Tongue (tissue), 2 donors: Measurements from ENCODE around the gene CLC. TPM values are rescaled to one million over a fixed set of nuclear protein-coding genes. Genes with fewer than 3 reads are reported as not detected.

Source experiments
- small RNA-seq: library from RNA; depleted of rRNA; stranded (forward); fragments of <200 nt; gene quantifications from one replicate; pipeline ENCODE3, GENCODE V24; 2014; ENCODE audit warnings: low replicate concordance
- total RNA-seq: library from RNA; depleted of rRNA; stranded (reverse); fragments of >200 nt; gene quantifications from one replicate; pipeline ENCODE4 v1.2.3, GENCODE V29; 2014

Gene CLC
- total RNA-seq, 1 donor from 2014 or later = not detected

Small RNA genes within 50 kb of the gene (small RNA-seq; reads per million reads assigned to genes)
- gene RPS29P27 = not detected

Other genes with a start within 250 kb of the CLC start
- gene DLL3, start 239.1 kb downstream of the CLC start, total RNA-seq = not detected
- not detected for gene SELENOV, start 222.9 kb downstream of the CLC start, total RNA-seq
- 5.0 TPM for gene EID2B, start 205.2 kb downstream of the CLC start, total RNA-seq
- gene EID2, start 197.9 kb downstream of the CLC start, total RNA-seq = 15.0 TPM
- not detected for gene LGALS13, start 135.5 kb downstream of the CLC start, total RNA-seq
- not detected for gene LGALS16, start 82.1 kb downstream of the CLC start, total RNA-seq
- not detected for gene LGALS14, start 33.5 kb downstream of the CLC start, total RNA-seq
- not detected for gene LEUTX, start 40.8 kb upstream of the CLC start, total RNA-seq
- gene DYRK1B, start 96.1 kb upstream of the CLC start, total RNA-seq = 45.6 TPM
- 194 TPM for gene FBL, start 108.3 kb upstream of the CLC start, total RNA-seq
- 17.0 TPM for gene FCGBP, start 196.6 kb upstream of the CLC start, total RNA-seq
- gene PSMC4, start 233.1 kb upstream of the CLC start, total RNA-seq = 56.2 TPM